OCI-LY7 (cell line): ENCODE data around the gene SORCS1.

ENCODE experiments used
- CTCF ChIP-seq: fragments of 200-600 bp; sonication (generic); conservative IDR thresholded peaks from 2 replicates; pipeline ENCODE4 v1.5.1; 2014; ENCODE audit warnings: mild to moderate bottlenecking, antibody characterized with exemption, low read length, moderate library complexity, mixed read lengths
- EZH2phosphoT487 ChIP-seq: fragments of 200-600 bp; sonication (generic); IDR thresholded peaks from 2 replicates; pipeline ENCODE4 v1.6.1; 2018; ENCODE audit warnings: low read depth, borderline replicate concordance, mild to moderate bottlenecking, mixed run types, antibody characterized with exemption, low read length, moderate library complexity, mixed read lengths

- no peak for TF ChIP-seq EZH2phosphoT487
- no peak for TF ChIP-seq CTCF
These were observed 4.2 kb upstream of the SORCS1 start for GRCh38 chr10:107168738-107169137.
